MM.1S (cell line): ENCODE data around the gene DDT.

ENCODE experiments used
- CTCF ChIP-seq: fragments of 300-600 bp; sonication (generic); IDR thresholded peaks from 2 replicates; pipeline ENCODE4 v1.5.1; 2016; ENCODE audit warnings: antibody characterized with exemption, low read length, mixed read lengths
- EZH2 ChIP-seq: fragments of 300-600 bp; sonication (generic); optimal IDR thresholded peaks from 2 replicates; pipeline ENCODE3; 2017; ENCODE audit warnings: low read depth, mild to moderate bottlenecking, antibody characterized with exemption, low read length, mixed read lengths
- EZH2phosphoT487 ChIP-seq: fragments of 300-600 bp; sonication (generic); IDR thresholded peaks from 2 replicates; pipeline ENCODE4 v1.6.1; 2018; ENCODE audit warnings: antibody characterized with exemption, low read length

- no peak for TF ChIP-seq CTCF
- TF ChIP-seq EZH2: no peak
- TF ChIP-seq EZH2phosphoT487: no peak
Measured at GRCh38 chr22:23922921-23923320, 51.3 kb downstream of the DDT start.
